OCI-LY3 (cell line): Measurements from ENCODE around the gene BCL2L14.

Source experiments
- EZH2phosphoT487 ChIP-seq: fragments of 200-600 bp; shearing (Covaris generic); IDR thresholded peaks from 2 replicates; pipeline ENCODE4 v1.6.1; 2018; ENCODE audit warnings: antibody characterized with exemption, mixed run types, low read depth
- TF ChIP-seq, protein P1 (sequence below): fragments of 200-600, 300-600 bp; sonication (generic); IDR thresholded peaks from 2 replicates; pipeline ENCODE4 v1.5.1; 2014; ENCODE audit warnings: antibody characterized with exemption, low read length, low read depth

DNA sequence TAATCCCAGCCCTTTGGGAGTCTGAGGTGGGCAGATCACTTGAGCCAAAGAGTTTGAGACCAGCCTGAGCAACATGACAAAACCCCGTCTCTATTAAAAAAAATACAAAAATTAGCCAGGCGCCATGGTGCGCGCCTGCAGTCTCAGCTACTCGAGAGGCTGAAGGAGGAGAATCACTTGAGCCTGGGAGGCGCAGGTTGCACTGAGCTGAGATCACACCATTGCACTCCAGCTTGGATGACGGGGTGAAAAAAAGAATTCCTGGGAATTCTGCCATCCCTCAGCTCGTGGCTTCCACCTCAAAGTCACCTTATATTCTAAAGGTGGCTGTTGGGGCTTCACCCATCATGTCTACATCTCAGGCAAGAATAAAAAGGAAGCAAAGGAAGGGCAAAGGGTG is 12.9 kb downstream of the BCL2L14 start:
- TF ChIP-seq, protein P1, sequence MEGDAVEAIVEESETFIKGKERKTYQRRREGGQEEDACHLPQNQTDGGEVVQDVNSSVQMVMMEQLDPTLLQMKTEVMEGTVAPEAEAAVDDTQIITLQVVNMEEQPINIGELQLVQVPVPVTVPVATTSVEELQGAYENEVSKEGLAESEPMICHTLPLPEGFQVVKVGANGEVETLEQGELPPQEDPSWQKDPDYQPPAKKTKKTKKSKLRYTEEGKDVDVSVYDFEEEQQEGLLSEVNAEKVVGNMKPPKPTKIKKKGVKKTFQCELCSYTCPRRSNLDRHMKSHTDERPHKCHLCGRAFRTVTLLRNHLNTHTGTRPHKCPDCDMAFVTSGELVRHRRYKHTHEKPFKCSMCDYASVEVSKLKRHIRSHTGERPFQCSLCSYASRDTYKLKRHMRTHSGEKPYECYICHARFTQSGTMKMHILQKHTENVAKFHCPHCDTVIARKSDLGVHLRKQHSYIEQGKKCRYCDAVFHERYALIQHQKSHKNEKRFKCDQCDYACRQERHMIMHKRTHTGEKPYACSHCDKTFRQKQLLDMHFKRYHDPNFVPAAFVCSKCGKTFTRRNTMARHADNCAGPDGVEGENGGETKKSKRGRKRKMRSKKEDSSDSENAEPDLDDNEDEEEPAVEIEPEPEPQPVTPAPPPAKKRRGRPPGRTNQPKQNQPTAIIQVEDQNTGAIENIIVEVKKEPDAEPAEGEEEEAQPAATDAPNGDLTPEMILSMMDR, result no peak
- no peak for TF ChIP-seq EZH2phosphoT487
